Activated CD8-positive, alpha-beta memory T cell treated with anti-CD3 and anti-CD28 coated beads for 4 hours (primary cell): Measurements from ENCODE around the gene RND3.

Experiments
- DNase-seq, 2 donors: peaks; one replicate each; pipeline ENCODE4 v3.0.0-alpha.2; 2020; ENCODE audit warnings: low read depth in 2 of 2

The RND3 gene

GRCh38 chr2:150441784-150442183 is 45.7 kb downstream of the RND3 start:
- no peak for DNase-seq

DNA sequence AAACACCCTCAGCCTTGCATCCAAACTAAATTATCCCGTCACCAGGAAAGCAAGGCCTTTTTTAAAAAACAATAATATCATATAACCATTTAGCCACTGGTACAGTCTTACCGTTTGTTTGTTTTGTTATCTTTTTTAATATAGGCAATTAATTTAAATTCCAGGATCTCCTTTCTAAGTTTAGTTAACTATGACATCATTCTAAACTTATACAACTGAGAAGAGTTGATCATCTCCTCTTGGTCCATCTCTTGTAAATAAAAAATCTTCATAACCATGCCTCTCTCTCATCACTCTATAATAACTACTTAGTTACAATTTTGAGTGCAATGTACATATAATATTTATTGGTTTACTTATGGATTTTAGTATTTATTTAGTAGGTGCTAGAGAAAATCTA is 46.2 kb downstream of the RND3 start:
- no peak for DNase-seq

GRCh38 chr2:150438654-150439053 is 48.8 kb downstream of the RND3 start:
- no peak for DNase-seq

DNA sequence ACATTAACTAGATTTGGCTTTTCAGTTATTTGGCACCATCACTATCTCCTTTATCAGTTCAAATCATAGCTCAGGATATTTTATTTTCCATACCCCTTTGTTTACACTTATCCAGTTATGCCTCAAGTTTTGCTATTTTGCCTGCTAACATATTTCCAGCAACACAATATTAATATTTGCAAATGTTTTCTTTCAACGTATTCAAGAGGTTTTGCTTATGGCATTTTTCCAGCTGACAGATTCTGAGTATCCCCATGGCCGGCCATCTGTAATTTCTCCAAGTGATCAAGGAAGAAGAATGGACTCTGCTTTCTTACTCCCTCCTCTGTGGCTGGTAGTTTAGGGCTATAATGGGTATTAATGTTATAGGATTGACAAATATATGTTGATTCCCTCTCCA is 49.4 kb downstream of the RND3 start:
- no peak for DNase-seq

- no peak for DNase-seq
These were observed 55.2 kb downstream of the RND3 start for GRCh38 chr2:150432312-150432625.

DNA sequence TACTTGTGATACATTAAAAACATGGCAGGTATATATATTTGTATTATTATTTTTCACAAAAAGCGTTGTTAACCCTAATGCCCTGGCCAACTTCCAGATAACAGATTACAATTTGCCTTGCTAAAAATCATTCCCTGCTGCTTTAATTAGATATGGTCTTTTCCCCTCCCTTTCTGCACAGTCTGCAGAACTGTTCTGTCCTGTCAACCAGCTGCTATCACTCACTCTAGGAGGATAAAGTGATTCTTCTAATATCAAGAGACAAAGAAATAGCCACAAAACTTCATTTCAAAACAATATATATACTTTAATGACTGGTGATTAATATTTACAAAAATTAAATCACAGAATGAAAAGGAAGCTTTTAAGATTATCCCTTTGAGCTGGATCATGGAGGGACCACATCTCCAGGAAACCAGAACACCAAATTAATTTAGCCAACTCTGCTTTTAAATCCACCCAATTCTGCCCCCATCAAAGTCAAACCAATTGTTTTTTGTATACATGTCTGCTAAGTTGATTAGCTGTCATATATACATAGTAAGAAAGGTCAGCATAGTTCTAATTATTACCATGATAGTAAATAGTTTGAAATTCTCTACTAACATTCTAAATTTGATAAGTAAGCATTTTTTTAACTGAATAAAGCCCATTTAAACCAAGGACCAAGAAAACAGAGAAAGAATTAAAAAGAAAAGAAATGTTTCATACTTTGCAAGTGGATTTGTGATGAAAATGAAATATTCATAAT is 55.7 kb downstream of the RND3 start:
- DNase-seq, result no peak

- no peak for DNase-seq
These were observed 58.0 kb downstream of the RND3 start for GRCh38 chr2:150429384-150429961.

- DNase-seq, result no peak
These were observed 58.8 kb downstream of the RND3 start for GRCh38 chr2:150428641-150429040.

GRCh38 chr2:150427298-150427697 is 60.2 kb downstream of the RND3 start:
- DNase-seq, result no peak

- DNase-seq, result no peak
These were observed 60.7 kb downstream of the RND3 start for GRCh38 chr2:150426724-150427123.

- no peak for DNase-seq
These were observed 61.2 kb downstream of the RND3 start for GRCh38 chr2:150426315-150426714.

DNA sequence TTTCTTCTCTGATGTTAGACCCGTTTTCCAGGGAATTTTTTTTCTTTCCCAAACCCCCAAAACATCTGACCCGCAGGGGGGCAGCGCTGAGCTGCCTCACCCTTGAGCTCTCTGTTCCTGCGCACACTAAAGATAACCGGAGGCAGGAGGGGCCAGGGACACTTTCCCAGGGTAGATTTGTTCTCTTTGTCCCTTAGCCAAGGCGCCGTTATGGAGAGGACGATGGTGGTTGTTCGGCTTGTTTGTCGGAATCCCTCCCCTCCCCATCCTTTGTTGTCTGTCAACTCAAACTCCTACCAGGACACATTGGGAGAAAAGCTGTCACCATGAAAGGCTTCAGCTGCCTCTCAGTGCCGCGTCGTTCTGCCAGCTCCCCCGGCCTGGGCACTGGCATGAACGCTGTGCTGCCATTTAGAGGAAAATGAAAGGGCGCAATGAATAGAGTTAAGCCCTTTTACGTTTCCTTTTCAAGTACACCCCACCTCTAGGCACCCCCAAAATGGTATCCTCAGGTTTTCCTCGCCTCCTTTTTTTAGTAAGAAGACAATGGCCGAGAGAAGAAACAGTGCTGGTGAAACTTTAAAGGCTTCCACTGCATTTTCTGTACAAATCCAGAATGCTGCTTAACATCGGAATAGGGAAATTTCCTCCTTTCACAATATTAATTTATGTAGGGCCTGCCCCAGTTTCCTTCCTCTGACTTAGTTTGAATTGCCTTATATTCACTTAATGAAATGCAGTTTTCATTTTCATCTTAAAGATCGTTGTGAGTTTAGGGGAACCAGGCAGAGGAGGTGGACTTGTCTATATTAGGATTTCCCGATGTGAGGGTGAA is 62.1 kb downstream of the RND3 start:
- DNase-seq, result no peak

GRCh38 chr2:150424406-150424805 is 63.1 kb downstream of the RND3 start:
- DNase-seq, result no peak

GRCh38 chr2:150421126-150421651 is 66.3 kb downstream of the RND3 start:
- DNase-seq, result no peak

DNA sequence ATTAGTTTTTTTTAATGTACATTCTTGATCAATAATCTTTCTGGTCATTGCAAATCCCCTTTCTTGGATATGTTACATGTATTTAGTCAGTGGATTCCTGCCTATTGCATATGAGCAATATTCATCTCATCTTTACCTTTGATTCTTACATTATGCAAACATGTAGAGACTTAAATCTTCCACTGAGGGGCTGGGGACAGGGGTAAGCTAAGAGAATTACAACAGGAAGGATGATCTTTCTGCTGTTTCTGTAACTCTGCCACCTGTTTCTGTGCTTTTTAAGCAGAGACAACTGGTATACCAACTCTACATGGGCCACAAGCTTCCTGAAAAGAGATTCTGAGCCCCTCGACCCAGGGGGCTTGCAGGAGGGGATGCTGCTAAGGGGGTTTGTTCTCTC is 68.6 kb downstream of the RND3 start:
- DNase-seq, result no peak
